Measurements from ENCODE around the gene APOOL. TPM values are rescaled to one million over a fixed set of nuclear protein-coding genes. Genes with fewer than 3 reads are reported as not detected.

The APOOL gene
- total RNA-seq, 1 donor from 2014 or later = 54.1 TPM

Other genes with a start within 250 kb of the APOOL start
- gene SATL1, start 239.9 kb downstream of the APOOL start, total RNA-seq = not detected
- gene ZNF711, start 240.1 kb downstream of the APOOL start, total RNA-seq = 0.62 TPM